ENCODE results near the gene ASIC2.

GRCh38 chr17:33091271-33091670 lies 201.8 kb downstream of the ASIC2 start:
- TF ChIP-seq, protein P1, sequence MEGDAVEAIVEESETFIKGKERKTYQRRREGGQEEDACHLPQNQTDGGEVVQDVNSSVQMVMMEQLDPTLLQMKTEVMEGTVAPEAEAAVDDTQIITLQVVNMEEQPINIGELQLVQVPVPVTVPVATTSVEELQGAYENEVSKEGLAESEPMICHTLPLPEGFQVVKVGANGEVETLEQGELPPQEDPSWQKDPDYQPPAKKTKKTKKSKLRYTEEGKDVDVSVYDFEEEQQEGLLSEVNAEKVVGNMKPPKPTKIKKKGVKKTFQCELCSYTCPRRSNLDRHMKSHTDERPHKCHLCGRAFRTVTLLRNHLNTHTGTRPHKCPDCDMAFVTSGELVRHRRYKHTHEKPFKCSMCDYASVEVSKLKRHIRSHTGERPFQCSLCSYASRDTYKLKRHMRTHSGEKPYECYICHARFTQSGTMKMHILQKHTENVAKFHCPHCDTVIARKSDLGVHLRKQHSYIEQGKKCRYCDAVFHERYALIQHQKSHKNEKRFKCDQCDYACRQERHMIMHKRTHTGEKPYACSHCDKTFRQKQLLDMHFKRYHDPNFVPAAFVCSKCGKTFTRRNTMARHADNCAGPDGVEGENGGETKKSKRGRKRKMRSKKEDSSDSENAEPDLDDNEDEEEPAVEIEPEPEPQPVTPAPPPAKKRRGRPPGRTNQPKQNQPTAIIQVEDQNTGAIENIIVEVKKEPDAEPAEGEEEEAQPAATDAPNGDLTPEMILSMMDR (IDR thresholded peaks at IDR 0.05): no peak
- TF ChIP-seq ZFX (IDR thresholded peaks at IDR 0.05; ENCODE audit: borderline replicate concordance): no peak
